ENCODE data around the gene RNF182.
"Not testable (repeated sequence)": the region's sequence is repeated elsewhere in the genome, so short reads cannot be mapped to it uniquely, and the experiment has no call there.

The RNF182 gene

GRCh38 chr6:13953061-13953705 is 28.4 kb downstream of the RNF182 start:
- DNase-seq = no peak

DNA sequence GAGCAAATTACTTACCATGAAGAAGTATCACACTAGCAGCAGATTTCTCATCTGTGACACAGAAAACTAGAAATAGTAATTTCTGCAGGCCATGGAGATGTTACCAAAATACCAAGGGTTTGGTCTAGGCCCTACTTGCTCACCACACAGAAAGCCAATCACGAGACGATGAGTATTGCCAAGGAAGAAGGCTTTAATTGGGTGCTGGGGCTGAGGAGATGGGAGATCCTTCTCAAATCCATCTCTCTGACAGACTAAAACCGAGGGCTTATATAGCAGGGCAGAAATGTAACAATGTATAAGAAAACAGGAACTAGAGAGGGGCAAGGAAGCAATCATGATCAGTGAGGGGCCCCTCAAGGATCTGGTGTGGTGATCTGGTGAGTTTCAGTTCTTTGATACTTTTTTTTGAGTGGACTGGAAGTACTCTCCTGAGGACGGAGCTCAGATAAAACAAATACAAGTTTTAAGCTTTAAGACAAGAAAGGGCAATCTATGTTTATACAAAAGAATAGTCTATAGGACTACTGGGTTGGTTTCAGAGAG is 40.9 kb downstream of the RNF182 start:
- DNase-seq = no peak

- no peak for DNase-seq
Observed at GRCh38 chr6:13971303-13971702, 46.6 kb downstream of the RNF182 start.

GRCh38 chr6:13972602-13973001 is 47.9 kb downstream of the RNF182 start:
- not testable (repeated sequence) for DNase-seq

DNA sequence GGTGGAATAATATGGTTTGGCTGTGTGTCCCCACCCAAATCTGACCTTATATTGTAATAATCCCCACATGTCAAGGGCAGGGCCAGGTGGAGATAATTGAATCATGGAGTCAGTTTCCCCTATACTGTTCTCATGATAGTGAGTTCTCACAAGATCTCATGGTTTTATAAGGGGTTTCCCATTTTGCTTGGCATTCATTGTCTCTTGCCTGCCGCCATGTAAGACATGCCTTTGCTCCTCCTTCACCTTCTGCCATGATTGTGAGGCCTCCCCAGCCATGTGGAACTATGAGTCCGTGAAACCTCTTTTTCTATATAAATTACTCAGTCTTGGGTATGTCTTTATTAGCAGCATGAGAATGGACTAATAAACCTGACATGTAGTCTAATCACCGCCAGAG is 48.7 kb downstream of the RNF182 start:
- not testable (repeated sequence) for DNase-seq

- no peak for DNase-seq
Observed at GRCh38 chr6:13978102-13978640, 53.4 kb downstream of the RNF182 start.

DNA sequence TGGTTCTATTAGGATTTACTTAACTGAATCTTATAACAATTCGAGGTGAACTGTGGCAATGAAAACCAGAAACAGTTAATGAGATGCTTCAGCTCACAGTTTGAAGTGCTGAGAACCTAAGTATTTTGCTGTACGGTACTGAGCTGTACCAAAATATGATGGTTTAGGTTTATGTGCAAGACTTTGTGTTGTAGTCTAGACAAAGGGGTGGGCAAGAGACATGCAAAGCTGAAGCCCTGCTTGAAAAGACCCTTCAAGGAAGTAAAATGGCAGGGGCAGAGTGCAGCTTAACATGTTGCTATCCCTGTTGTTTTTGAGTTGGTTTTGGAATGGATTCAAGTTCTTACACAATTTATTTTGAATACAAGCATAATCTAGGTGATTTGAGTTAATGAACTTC is 54.0 kb downstream of the RNF182 start:
- DNase-seq = no peak

DNA sequence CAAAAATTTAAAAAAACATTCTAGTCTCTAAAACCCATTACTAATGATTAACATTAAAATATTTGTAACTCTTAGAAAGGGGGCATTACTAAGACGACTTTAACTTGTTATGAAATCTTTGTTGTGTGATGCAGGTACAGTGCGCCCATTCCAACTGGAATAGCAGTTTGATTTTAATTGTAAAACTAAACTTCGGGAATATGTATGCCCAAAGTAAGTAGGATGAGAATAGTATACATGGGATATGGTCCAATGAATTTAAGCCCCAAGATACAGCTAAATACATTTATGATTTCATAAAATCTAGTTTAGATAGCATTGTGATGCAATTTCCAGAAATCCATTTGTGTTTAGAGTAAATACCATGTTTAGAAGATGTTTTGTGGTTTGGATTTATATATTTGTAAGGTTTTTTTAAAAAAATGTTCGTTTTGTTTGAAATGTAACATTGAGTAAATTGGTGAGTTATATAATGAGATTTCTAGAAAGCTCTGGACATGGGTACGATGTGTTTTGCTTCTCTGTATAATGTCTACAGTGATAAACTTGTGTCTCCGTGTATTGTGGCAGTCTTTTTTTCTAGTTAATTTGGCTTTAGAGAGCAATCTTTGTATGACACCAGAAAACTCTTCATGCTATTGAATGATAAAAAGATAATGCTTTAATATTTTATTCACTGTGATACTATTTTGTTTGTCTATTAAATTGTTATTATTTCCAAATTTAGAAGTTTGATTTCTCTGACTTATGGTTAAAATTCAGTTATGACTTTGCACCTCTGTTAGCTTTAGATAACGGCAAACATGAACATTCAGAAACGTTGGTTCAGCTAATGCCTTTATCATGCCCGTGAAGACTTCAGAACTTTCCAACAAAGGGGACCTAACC is 54.8 kb downstream of the RNF182 start:
- DNase-seq = no peak

DNA sequence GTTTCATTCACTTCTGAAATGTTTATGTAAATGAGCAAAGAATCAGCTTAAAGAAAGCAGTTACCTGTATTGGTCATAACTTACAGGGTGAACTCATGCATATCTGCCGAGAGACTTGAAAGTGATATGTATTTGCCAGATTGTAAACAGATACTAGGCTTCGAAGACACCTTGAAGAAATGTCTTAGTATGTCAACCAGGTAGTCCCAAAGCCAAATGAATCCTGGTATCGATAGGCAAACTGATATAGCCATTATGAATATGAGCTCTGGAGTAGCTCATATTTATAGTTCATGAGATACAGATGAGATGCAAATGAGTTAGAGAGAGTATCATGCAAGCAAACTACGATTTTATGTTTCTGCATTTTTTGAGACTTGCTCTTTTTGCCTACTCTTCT is 55.8 kb downstream of the RNF182 start:
- no peak for DNase-seq

- DNase-seq = no peak
Observed at GRCh38 chr6:13985663-13986325, 61.0 kb downstream of the RNF182 start.

DNA sequence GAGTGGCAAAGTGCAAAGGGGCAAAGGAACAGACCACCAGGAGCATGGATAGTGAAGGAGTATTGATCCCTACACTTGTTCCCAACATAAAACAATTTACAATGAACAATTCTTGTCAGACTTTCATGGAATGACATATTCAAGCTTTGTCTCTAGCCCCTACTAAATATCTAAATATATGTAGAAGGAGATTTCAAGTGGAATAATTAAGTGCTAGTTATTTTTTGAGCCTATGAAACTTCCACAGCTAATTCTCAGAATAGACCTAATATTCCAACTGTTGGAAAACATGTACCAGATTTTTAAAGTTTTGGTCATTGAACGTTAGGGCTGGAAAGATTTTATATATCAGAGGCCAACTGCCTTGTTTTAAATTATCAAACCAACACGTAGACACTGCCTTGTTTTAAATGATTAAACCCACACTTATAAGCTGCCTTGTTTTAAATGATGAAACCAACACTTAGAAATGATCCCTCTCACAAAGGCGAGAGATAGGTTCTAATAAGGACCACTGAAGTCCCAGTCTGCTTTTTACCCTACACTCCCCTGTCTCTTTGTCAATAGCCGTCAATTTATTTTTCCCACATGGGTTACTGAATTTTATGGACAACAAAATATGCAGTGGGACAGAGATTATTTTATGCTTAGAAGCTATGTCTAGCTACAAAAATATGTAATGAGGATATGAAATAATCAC is 62.1 kb downstream of the RNF182 start:
- no peak for DNase-seq

DNA sequence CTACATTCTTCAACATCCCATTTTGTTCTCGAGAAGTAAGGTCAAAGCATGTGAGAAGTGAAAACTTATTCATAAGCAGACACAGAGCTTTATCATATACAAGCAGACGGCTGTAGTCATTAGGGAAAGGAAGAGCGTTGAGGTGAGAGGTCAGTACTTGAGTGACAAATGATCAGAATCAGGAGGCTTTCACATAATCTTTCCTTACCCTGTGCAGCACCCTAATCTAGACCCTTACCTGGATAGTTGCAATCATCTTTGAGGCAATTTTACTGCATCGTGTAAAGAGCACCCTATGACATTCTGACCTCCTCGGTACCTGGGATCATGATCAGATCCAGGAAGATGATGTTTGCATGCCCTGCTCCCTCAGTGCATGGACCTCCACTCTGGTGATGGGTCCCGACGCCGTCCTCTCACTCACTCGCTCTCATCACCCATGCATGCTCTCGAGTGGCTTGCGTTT is 62.7 kb downstream of the RNF182 start:
- DNase-seq = no peak

GRCh38 chr6:13988049-13988738 is 63.4 kb downstream of the RNF182 start:
- DNase-seq = no peak

DNA sequence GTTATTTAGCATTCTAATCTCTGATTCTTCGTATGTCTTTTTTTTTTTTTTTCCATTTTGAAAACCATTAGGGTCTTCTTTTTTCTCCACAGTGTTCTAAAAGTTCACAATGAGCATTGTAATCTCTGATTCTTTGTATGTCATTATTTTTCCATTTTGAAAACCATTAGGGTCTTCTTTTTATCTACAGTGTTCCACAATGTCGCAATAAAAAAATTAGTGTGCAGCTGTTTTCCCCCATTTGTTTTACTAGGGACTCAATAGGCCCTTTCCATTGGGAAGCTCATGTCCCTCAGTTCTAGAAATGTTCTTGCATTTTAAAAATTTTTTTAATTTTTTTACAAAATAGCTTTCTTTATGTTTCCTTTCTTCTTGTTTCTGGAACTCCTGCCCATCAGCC is 64.2 kb downstream of the RNF182 start:
- DNase-seq = no peak

DNA sequence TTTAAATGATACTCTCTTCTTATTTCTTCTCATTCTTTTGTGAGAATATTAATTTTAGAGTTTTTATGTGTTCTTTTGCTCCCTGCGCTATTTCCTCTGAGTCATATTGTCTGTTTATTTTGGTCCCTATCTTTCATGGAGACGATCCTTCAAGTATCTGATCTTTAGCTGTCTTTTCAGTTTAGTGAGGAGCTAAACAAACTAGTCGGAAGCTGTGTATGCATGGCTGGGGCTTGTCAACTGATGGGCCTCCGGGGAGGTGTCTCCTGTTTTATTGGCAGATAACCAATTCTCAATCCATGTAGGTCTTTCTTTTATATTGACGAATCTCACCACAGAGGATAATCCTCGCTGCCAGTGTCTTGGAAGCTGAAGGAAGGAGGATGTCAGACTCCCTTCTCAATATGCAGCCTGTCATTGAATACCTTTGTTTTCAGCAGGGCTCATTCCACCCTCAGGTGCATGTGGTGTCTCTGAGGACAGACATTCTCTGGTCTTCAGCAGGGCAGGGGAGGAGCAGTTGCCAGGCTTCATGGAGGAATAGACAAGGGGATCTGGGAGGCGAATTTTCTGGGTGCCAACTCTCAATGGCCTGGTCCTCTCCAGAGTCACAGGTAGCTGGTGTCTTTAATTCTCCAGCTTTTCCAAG is 64.9 kb downstream of the RNF182 start:
- DNase-seq = no peak

DNA sequence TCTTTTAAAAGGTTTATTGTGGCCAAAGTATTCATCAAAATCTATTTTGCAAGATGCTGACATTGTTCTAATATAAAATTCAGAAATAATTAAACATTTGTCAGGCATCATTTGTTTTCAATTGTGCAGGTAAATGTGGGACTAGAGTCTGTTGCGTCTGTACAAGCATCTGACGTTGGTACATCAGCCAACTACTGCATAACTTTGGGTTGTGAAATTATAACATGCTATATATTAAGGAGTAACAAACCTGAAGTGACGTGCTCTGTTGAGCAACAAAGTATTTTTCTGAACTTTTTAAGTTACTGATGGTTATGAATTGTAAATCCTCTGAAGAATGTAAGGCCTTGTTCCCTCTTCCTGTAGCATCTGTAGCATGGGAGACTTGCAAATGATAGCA is 66.0 kb downstream of the RNF182 start:
- DNase-seq = no peak

GRCh38 chr6:13991393-13991792 is 66.6 kb downstream of the RNF182 start:
- DNase-seq = no peak

- DNase-seq = no peak
Observed at GRCh38 chr6:13992417-13993055, 67.8 kb downstream of the RNF182 start.

- DNase-seq = no peak
Observed at GRCh38 chr6:13993416-13993815, 68.7 kb downstream of the RNF182 start.
